Endothelial cell (in vitro differentiated cells): ENCODE data around the gene IL1RL2. TPM values are rescaled to one million over a fixed set of nuclear protein-coding genes. Genes with fewer than 3 reads are reported as not detected.

Source experiments
- DNase-seq: peaks from one replicate; pipeline ENCODE4 v3.0.0; 2021; ENCODE audit warnings: low spot score
- H3K27ac Mint-ChIP-seq: one replicate; pipeline ENCODE4 v1.8.0; 2021; ENCODE audit warnings: mixed read lengths, inconsistent platforms; ENCODE audit not compliant: unreplicated experiment
- H3K27me3 Mint-ChIP-seq: one replicate; pipeline ENCODE4 v1.8.0; 2021; ENCODE audit warnings: mild to moderate bottlenecking, moderate library complexity, mixed read lengths, inconsistent platforms; ENCODE audit not compliant: unreplicated experiment
- H3K36me3 Mint-ChIP-seq: one replicate; pipeline ENCODE4 v1.8.0; 2021; ENCODE audit warnings: mild to moderate bottlenecking, low read depth, mixed read lengths, inconsistent platforms; ENCODE audit not compliant: unreplicated experiment
- H3K4me1 Mint-ChIP-seq: one replicate; pipeline ENCODE4 v1.8.0; 2021; ENCODE audit warnings: mild to moderate bottlenecking, mixed read lengths, inconsistent platforms; ENCODE audit not compliant: unreplicated experiment
- H3K4me3 Mint-ChIP-seq: one replicate; pipeline ENCODE4 v1.8.0; 2021; ENCODE audit warnings: mild to moderate bottlenecking, mixed read lengths, inconsistent platforms; ENCODE audit not compliant: unreplicated experiment
- H3K9me3 Mint-ChIP-seq: one replicate; pipeline ENCODE4 v1.8.0; 2021; ENCODE audit warnings: mixed read lengths, inconsistent platforms; ENCODE audit not compliant: unreplicated experiment
- CTCF ChIP-seq: fragments of 200-600 bp; sonication (generic); IDR thresholded peaks from one replicate; pipeline ENCODE4 v1.5.0; 2021; ENCODE audit warnings: antibody characterized with exemption; ENCODE audit not compliant: unreplicated experiment
- total RNA-seq: library from RNA; stranded (reverse); fragmentation: NEBNext Ultra II Directional; extraction: Animal tissue kit (Norgen Biotek cat#: 25700); gene quantifications from one replicate; pipeline ENCODE4 v1.2.1, GENCODE V29; 2021; ENCODE audit not compliant: unreplicated experiment

Gene IL1RL2
- total RNA-seq, 1 donor from 2014 or later: not detected

DNA sequence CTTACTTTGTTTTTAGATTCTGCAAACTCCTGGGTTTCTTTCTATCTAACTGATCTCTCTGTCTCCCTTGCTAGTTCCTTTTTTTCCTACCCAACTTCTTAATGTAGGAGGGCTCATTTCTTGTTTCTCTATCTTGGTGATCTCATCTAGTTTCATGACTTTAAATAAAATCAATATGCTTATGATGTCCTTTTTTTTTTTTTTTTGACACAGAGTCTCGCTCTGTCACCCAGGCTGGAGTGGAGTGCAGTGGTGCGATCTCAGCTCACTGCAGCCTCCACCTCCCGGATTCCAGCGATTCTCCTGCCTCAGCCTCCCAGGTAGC is 82.3 kb downstream of the IL1RL2 start:
- Mint-ChIP-seq H3K27me3 (peaks cover 8% of the 10 kb centered on the region), H3K4me1 (peaks cover 3% of the 10 kb centered on the region), H3K9me3 (no peaks in the 10 kb centered on the region), H3K27ac (no peak overlapping the region), H3K36me3 (no peaks in the 10 kb centered on the region), H3K4me3 (no peak overlapping the region)
- TF ChIP-seq CTCF: no peak
- no peak for DNase-seq

DNA sequence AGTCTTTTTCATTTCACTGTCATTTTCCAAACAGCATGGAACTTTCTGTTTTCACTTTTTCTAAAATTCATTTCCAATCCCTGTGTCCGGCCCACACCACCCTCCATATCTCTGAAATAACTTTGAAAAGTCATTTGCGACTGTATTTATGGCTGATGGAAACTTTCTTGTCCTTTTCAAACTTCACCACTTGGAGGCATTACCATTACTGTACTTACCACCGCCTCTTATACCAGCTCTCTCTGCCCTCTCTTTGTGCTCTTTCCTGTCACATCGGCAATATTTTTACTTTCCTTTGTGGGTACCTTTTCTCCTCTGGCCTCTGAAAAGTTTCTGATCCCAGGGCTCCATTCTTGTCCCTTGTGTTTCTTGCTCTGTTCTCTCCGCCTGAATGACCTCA is 85.0 kb downstream of the IL1RL2 start:
- no peak for TF ChIP-seq CTCF
- peaks cover 3% of the 10 kb centered on the region for H3K4me1 Mint-ChIP-seq
- peaks cover 8% of the 10 kb centered on the region for H3K27me3 Mint-ChIP-seq
- H3K4me3 Mint-ChIP-seq: no peak overlapping the region
- no peak for DNase-seq
- H3K36me3 Mint-ChIP-seq: no peaks in the 10 kb centered on the region
- no peak overlapping the region for H3K27ac Mint-ChIP-seq
- no peaks in the 10 kb centered on the region for H3K9me3 Mint-ChIP-seq

DNA sequence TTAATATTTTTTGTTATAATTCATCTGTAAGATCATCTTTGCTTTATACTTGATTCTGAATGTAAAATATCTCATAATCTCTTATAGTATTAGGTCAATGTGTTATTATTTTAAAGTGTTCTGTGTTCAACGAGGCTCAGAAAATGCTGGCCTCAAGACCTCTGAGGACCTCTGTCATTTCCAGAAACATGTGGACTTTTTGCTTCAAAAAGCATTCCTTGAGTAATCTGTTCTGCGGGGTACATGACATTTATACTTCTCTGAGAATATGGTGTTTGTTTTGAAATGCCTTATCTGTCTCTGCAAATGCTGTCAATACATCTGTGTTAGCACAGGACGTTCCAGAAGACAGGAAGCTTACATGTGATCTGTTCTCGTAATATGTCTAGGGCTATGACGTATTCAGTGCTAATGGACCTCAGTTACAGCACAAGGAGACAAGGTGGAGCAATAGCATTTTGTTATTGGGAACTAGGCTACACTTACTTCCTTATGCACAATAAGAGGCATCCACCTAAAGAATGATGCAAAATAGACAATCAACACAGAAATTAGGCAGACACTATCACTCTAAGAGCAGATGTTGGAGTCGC is 86.9 kb downstream of the IL1RL2 start:
- Mint-ChIP-seq H3K9me3 (no peaks in the 10 kb centered on the region), H3K36me3 (no peaks in the 10 kb centered on the region), H3K27me3 (peaks cover 8% of the 10 kb centered on the region), H3K27ac (no peak overlapping the region), H3K4me1 (peaks cover 3% of the 10 kb centered on the region), H3K4me3 (no peak overlapping the region)
- DNase-seq: no peak
- no peak for TF ChIP-seq CTCF

- H3K27ac Mint-ChIP-seq: no peak overlapping the region
- DNase-seq: no peak
- no peak for TF ChIP-seq CTCF
- no peaks in the 10 kb centered on the region for H3K36me3 Mint-ChIP-seq
- peaks cover 3% of the 10 kb centered on the region for H3K4me1 Mint-ChIP-seq
- H3K9me3 Mint-ChIP-seq: no peaks in the 10 kb centered on the region
- H3K27me3 Mint-ChIP-seq: no peaks in the 10 kb centered on the region
- no peak overlapping the region for H3K4me3 Mint-ChIP-seq
Observed at GRCh38 chr2:102276549-102277201, 89.9 kb downstream of the IL1RL2 start.

GRCh38 chr2:102277202-102277700 is 90.4 kb downstream of the IL1RL2 start:
- Mint-ChIP-seq H3K9me3 (no peaks in the 10 kb centered on the region), H3K4me1 (peaks cover 3% of the 10 kb centered on the region), H3K27me3 (no peaks in the 10 kb centered on the region), H3K4me3 (no peak overlapping the region), H3K36me3 (no peaks in the 10 kb centered on the region), H3K27ac (no peak overlapping the region)
- no peak for TF ChIP-seq CTCF
- no peak for DNase-seq
